HCT116 (cell line): Measurements from ENCODE around the gene MAP4K4. TPM values are rescaled to one million over a fixed set of nuclear protein-coding genes. Genes with fewer than 3 reads are reported as not detected.

Experiments used
- ATAC-seq: fragments of 200-7000 bp; cut with Tn5 transposase; 2 replicates; pipeline ENCODE4 v1.9.1; 2020; ENCODE audit warnings: mild to moderate bottlenecking, moderate library complexity
- BruUV-seq: library from RNA; stranded (reverse); fragments of 400-500 nt; replicated peaks from 2 replicates; lab custom pipeline; 2021; lab: Mats Ljungman, UMichigan
- CTCF ChIA-PET: fragments of 300-600 bp; sonication (Branson Sonifier 250); formaldehyde crosslinking; loops from one replicate; lab custom pipeline; 2021; ENCODE audit warnings: antibody characterized with exemption; lab: Charles Lee
- POLR2A ChIA-PET: fragments of 300-600, 350-600 bp; sonication (Branson Sonifier 250); formaldehyde crosslinking; loops from one replicate; lab custom pipeline; 2021; ENCODE audit warnings: antibody characterized with exemption; lab: Charles Lee
- RAD21 ChIA-PET, 2 experiments: fragments of 300-600 bp; sonication (Branson Sonifier 250); formaldehyde crosslinking; loops; one replicate each; lab custom pipeline; 2023; ENCODE audit warnings: low total read pairs in 2 of 2; ENCODE audit not compliant: uncharacterized antibody in 2 of 2, unreplicated experiment in 2 of 2, low non-redundant PET in 1 of 2; lab: Charles Lee
- DNase-seq: peaks from one replicate; pipeline ENCODE4 v3.0.0-alpha.2; 2010; ENCODE audit warnings: low read depth, low spot score
- H2AFZ ChIP-seq: fragments of 200-600 bp; shearing (Covaris generic), sonication (generic); 2 replicates; pipeline ENCODE4 v1.6.1; 2017; ENCODE audit warnings: low read depth, mixed run types, mixed read lengths, antibody characterized with exemption, low read length; ENCODE audit not compliant: poor library complexity, severe bottlenecking
- H3K27ac ChIP-seq: 2 replicates; pipeline ENCODE4 v1.5.1; 2012; ENCODE audit warnings: low read depth, low read length
- H3K27me3 ChIP-seq: fragments of 200-600 bp; sonication (generic); 2 replicates; pipeline ENCODE4 v1.6.1; 2016; ENCODE audit warnings: mixed run types, low read length, mixed read lengths; ENCODE audit not compliant: insufficient read depth
- H3K36me3 ChIP-seq, 2 experiments: fragments of 200-500 bp in 1 of 2; fragments of 200-600 bp in 1 of 2; sonication (Bioruptor generic) in 1 of 2; sonication (generic) in 1 of 2; 2 replicates each; pipeline versions ENCODE4 v1.5.1 to v1.6.1; 2014 to 2016; ENCODE audit warnings: low read length in 2 of 2, inconsistent platforms in 1 of 2, mixed read lengths in 1 of 2, mixed run types in 1 of 2; ENCODE audit not compliant: insufficient read depth in 2 of 2, control insufficient read depth in 1 of 2
- H3K4me1 ChIP-seq, 2 experiments: fragments of 200-600 bp in 1 of 2; sonication (generic) in 1 of 2; 2 replicates each; pipeline versions ENCODE4 v1.5.1 to v1.6.1; 2012 to 2017; ENCODE audit warnings: low read length in 2 of 2, inconsistent platforms in 1 of 2, mild to moderate bottlenecking in 1 of 2, mixed read lengths in 1 of 2, mixed run types in 1 of 2, moderate library complexity in 1 of 2; ENCODE audit not compliant: insufficient read depth in 2 of 2, control insufficient read depth in 1 of 2
- H3K4me2 ChIP-seq: fragments of 200-600 bp; sonication (generic); 2 replicates; pipeline ENCODE4 v1.6.1; 2017; ENCODE audit warnings: mixed run types, low read length, mixed read lengths
- H3K4me3 ChIP-seq, 2 experiments: fragments of 200-600 bp in 1 of 2; sonication (generic) in 1 of 2; replicated peaks in 1 of 2; 2 replicates each; pipeline ENCODE4 v1.5.1; 2011 to 2016; ENCODE audit warnings: low read length in 2 of 2, control low read depth in 1 of 2, low read depth in 1 of 2, mild to moderate bottlenecking in 1 of 2, mixed read lengths in 1 of 2, mixed run types in 1 of 2
- H3K79me2 ChIP-seq: fragments of 200-600 bp; sonication (generic); 2 replicates; pipeline ENCODE4 v1.6.1; 2017; ENCODE audit warnings: mild to moderate bottlenecking, mixed run types, low read length, moderate library complexity, mixed read lengths; ENCODE audit not compliant: insufficient read depth
- H3K9ac ChIP-seq: fragments of 200-600 bp; sonication (generic); 2 replicates; pipeline ENCODE4 v1.6.1; 2016; ENCODE audit warnings: low read length, mixed read lengths
- H3K9me2 ChIP-seq: fragments of 200-600 bp; sonication (generic), shearing (Covaris generic); 2 replicates; pipeline ENCODE4 v1.6.1; 2017; ENCODE audit warnings: mixed run types, mild to moderate bottlenecking, moderate library complexity; ENCODE audit not compliant: insufficient read depth
- H3K9me3 ChIP-seq, 2 experiments: fragments of 200-500 bp in 1 of 2; fragments of 200-600 bp in 1 of 2; sonication (Bioruptor generic) in 1 of 2; sonication (generic) in 1 of 2; 2 replicates each; pipeline ENCODE4 v1.6.1; 2014 to 2017; ENCODE audit warnings: low read length in 2 of 2, mixed read lengths in 2 of 2, inconsistent platforms in 1 of 2, low read depth in 1 of 2, mild to moderate bottlenecking in 1 of 2, mixed run types in 1 of 2, moderate library complexity in 1 of 2; ENCODE audit not compliant: control insufficient read depth in 1 of 2, insufficient read depth in 1 of 2
- H4K20me1 ChIP-seq: fragments of 200-600 bp; sonication (generic), shearing (Covaris generic); 2 replicates; pipeline ENCODE4 v1.6.1; 2017; ENCODE audit warnings: mixed run types, mild to moderate bottlenecking, moderate library complexity; ENCODE audit not compliant: insufficient read depth
- CEBPB ChIP-seq: IDR thresholded peaks from 2 replicates; pipeline ENCODE4 v1.6.1; 2012; ENCODE audit warnings: low read depth
- EGR1 ChIP-seq: IDR thresholded peaks from 2 replicates; pipeline ENCODE4 v1.6.1; 2012; ENCODE audit warnings: low read depth
- ELF1 ChIP-seq: IDR thresholded peaks from 2 replicates; pipeline ENCODE4 v1.6.1; 2012; ENCODE audit warnings: low read depth, borderline replicate concordance
- EZH2phosphoT487 ChIP-seq: fragments of 200-600 bp; IDR thresholded peaks from 2 replicates; pipeline ENCODE4 v1.6.1; 2018; ENCODE audit warnings: antibody characterized with exemption, borderline replicate concordance
- FOSL1 ChIP-seq: IDR thresholded peaks from 2 replicates; pipeline ENCODE4 v1.6.1; 2012; ENCODE audit warnings: low read depth
- JUND ChIP-seq: IDR thresholded peaks from 2 replicates; pipeline ENCODE4 v1.6.1; 2012
- POLR2A ChIP-seq: IDR thresholded peaks from 2 replicates; pipeline ENCODE4 v1.7.0; 2011; ENCODE audit warnings: borderline replicate concordance; ENCODE audit not compliant: insufficient read depth, insufficient read length; ENCODE audit errors: extremely low read depth
- POLR2AphosphoS5 ChIP-seq: IDR thresholded peaks from 2 replicates; pipeline ENCODE4 v1.6.1; 2011; ENCODE audit warnings: mild to moderate bottlenecking, low read depth, low read length, moderate library complexity
- SIN3A ChIP-seq: IDR thresholded peaks from 2 replicates; pipeline ENCODE4 v1.6.1; 2012; ENCODE audit warnings: low read depth
- SP1 ChIP-seq: IDR thresholded peaks from 2 replicates; pipeline ENCODE4 v1.6.1; 2012; ENCODE audit warnings: low read depth
- SRF ChIP-seq: IDR thresholded peaks from 2 replicates; pipeline ENCODE4 v1.6.1; 2012; ENCODE audit warnings: low read depth
- TCF7L2 ChIP-seq: IDR thresholded peaks from 2 replicates; pipeline ENCODE4 v1.7.0; 2011; ENCODE audit warnings: borderline replicate concordance, inconsistent platforms; ENCODE audit not compliant: insufficient read depth, insufficient read length; ENCODE audit errors: extremely low read depth
- ZFX ChIP-seq: fragments of 450-650 bp; IDR thresholded peaks from 2 replicates; pipeline ENCODE4 v1.6.1; 2017
- ZNF274 ChIP-seq: fragments of 200-500 bp; sonication (Bioruptor generic); IDR thresholded peaks from 2 replicates; pipeline ENCODE4 v1.6.1; 2014; ENCODE audit warnings: mild to moderate bottlenecking, low read depth, low read length, inconsistent platforms
- intact Hi-C: fragments of 100-400 bp; cut with micrococcal nuclease; formaldehyde crosslinking; loops from 2 replicates; pipeline ENCODE4 v1.10.0; 2022
- total RNA-seq: library from RNA; stranded (reverse); gene quantifications from one replicate; pipeline ENCODE4 v1.2.1, GENCODE V29; 2021; ENCODE audit not compliant: unreplicated experiment
- TF ChIP-seq, protein P1 (sequence below): IDR thresholded peaks from 2 replicates; pipeline ENCODE4 v1.6.1; 2012
- TF ChIP-seq, protein P2 (sequence below): IDR thresholded peaks from 2 replicates; pipeline ENCODE4 v1.6.1; 2012

Gene MAP4K4
- total RNA-seq, 1 experiment from 2014 or later, result 62.3 TPM

DNA sequence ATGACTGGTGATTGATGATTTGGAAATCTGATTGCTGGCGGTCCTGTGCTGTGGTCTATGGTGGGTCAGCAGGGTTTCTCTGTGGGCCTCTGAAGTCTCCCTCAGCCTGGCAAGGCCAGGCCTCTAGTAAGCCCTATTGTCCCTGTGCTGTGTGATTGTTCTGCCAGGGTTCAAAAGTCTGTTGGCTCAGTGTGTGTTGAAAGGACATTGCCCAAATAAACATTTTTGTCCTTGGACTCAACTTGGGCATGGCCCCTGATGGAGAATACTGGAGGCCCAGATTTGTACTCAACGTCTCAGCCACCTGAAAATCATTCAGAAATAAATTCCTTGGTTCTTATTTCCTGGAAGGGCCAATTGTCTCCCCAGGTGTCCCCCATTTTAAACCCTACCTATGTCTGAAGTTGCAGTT is 74.4 kb downstream of the MAP4K4 start:
- no TSS peak for BruUV-seq
- Histone ChIP-seq H3K27ac (no peak overlapping the region), H3K9me2 (no peaks in the 10 kb centered on the region), H3K4me2 (no peak overlapping the region), H3K27me3 (no peaks in the 10 kb centered on the region), H4K20me1 (no peaks in the 10 kb centered on the region), H3K79me2 (peaks cover 91% of the 10 kb centered on the region), H3K9ac (no peak overlapping the region), H3K9me3 (no peaks in the 10 kb centered on the region), H3K4me1 (peaks cover 0 to 17% of the 10 kb centered on the region in 2 experiments; a peak in 2 of 4 replicates), H3K36me3 (no peaks in the 10 kb centered on the region), H3K4me3 (no peak overlapping the region), H2AFZ (no peak overlapping the region)
- intact Hi-C loops, result loop anchor here (5.0 kb wide), 1 partner anchor 60 kb away; no protein-coding TSS in a partner anchor
- ChIA-PET POLR2A (no interaction called here), RAD21 (no interaction called here), CTCF (interaction anchor here (1.0 kb wide), 1 partner anchor 60 kb away, joined by 3 read pairs; no protein-coding TSS in a partner anchor)
- no peak for ATAC-seq
- TF ChIP-seq ZFX (no peak), ZNF274 (no peak), ELF1 (no peak), TCF7L2 (no peak), SIN3A (no peak), CEBPB (no peak), FOSL1 (no peak), EZH2phosphoT487 (no peak), SP1 (no peak), JUND (no peak), POLR2A (no peak), POLR2AphosphoS5 (no peak), SRF (no peak), EGR1 (no peak)
- TF ChIP-seq, protein P1, sequence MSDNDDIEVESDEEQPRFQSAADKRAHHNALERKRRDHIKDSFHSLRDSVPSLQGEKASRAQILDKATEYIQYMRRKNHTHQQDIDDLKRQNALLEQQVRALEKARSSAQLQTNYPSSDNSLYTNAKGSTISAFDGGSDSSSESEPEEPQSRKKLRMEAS, result no peak
- TF ChIP-seq, protein P2, sequence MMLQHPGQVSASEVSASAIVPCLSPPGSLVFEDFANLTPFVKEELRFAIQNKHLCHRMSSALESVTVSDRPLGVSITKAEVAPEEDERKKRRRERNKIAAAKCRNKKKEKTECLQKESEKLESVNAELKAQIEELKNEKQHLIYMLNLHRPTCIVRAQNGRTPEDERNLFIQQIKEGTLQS, result no peak
- no peak for DNase-seq
